Fibroblast of pulmonary artery (primary cell): Measurements from ENCODE around the gene PGPEP1.
"Not testable (repeated sequence)": the region's sequence is repeated elsewhere in the genome, so short reads cannot be mapped to it uniquely, and the experiment has no call there.

Source experiments
- DNase-seq: peaks from one replicate; pipeline ENCODE4 v3.0.0-alpha.2; 2010; ENCODE audit warnings: low read depth
- H3K4me3 ChIP-seq: replicated peaks from 2 replicates; pipeline ENCODE4 v1.5.1; 2011; ENCODE audit warnings: low read depth, mild to moderate bottlenecking, control low read depth, low read length, moderate library complexity
- CTCF ChIP-seq: IDR thresholded peaks from 2 replicates; pipeline ENCODE4 v1.5.1; 2011; ENCODE audit warnings: mild to moderate bottlenecking, control low read depth, low read length, inconsistent platforms; ENCODE audit errors: missing control alignments

PGPEP1 gene

GRCh38 chr19:18397242-18398202 lies 57.1 kb downstream of the PGPEP1 start, which contains the start of gene LRRC25:
Gene LRRC25, minus strand, starts transcription at chr19:18397622. Its CDS starts 659 bp downstream, at chr19:18396963.
- no peak for DNase-seq
- TF ChIP-seq CTCF: no peak
- H3K4me3 ChIP-seq: no peak within 1 kb of the TSS

GRCh38 chr19:18399008-18399407 lies 58.6 kb downstream of the PGPEP1 start:
- H3K4me3 ChIP-seq: no peak overlapping the region
- DNase-seq: no peak
- no peak for TF ChIP-seq CTCF

GRCh38 chr19:18401580-18402112 lies 61.2 kb downstream of the PGPEP1 start:
- no peak overlapping the region for H3K4me3 ChIP-seq
- DNase-seq: peak; percentile 71

GRCh38 chr19:18402455-18403248 lies 62.3 kb downstream of the PGPEP1 start:
- H3K4me3 ChIP-seq: not testable (repeated sequence)

More at GRCh38 chr19:18401580-18402112, 61.2 kb downstream of the PGPEP1 start:
- TF ChIP-seq CTCF: peak; percentile 53

GRCh38 chr19:18405754-18406153 lies 65.4 kb downstream of the PGPEP1 start:
- not testable (repeated sequence) for DNase-seq, H3K4me3 ChIP-seq

More at GRCh38 chr19:18402455-18403248, 62.3 kb downstream of the PGPEP1 start:
- not testable (repeated sequence) for DNase-seq

- H3K4me3 ChIP-seq: no peak overlapping the region
- no peak for TF ChIP-seq CTCF
- no peak for DNase-seq
Measured at GRCh38 chr19:18406749-18407148, 66.4 kb downstream of the PGPEP1 start.

GRCh38 chr19:18408053-18408476 lies 67.7 kb downstream of the PGPEP1 start:
- no peak for DNase-seq
- H3K4me3 ChIP-seq: no peak overlapping the region
- peak; percentile 61 for TF ChIP-seq CTCF
